Trophoblast cell (in vitro differentiated cells and primary cell): ENCODE results near the gene CXXC5.

Source experiments
- DNase-seq, 2 donors: peaks; one replicate each; pipeline ENCODE4 v3.0.0-alpha.2; 2016
- H2AFZ ChIP-seq: 2 replicates; pipeline ENCODE4 v1.6.1; 2013; ENCODE audit warnings: low read length, moderate library complexity, mild to moderate bottlenecking; ENCODE audit not compliant: insufficient read depth, poor library complexity
- H2AK5ac ChIP-seq: 2 replicates; pipeline ENCODE4 v1.6.1; 2013; ENCODE audit warnings: mild to moderate bottlenecking, low read length
- H2BK120ac ChIP-seq: 2 replicates; pipeline ENCODE4 v1.6.1; 2013; ENCODE audit warnings: low read length, mild to moderate bottlenecking, moderate library complexity; ENCODE audit not compliant: insufficient read depth, poor library complexity
- H2BK12ac ChIP-seq: 2 replicates; pipeline ENCODE4 v1.6.1; 2013; ENCODE audit warnings: mild to moderate bottlenecking, low read length, moderate library complexity
- H2BK5ac ChIP-seq: 2 replicates; pipeline ENCODE4 v1.6.1; 2013; ENCODE audit warnings: low read length, low read depth, moderate library complexity, mild to moderate bottlenecking; ENCODE audit not compliant: poor library complexity
- H3K14ac ChIP-seq: 2 replicates; pipeline ENCODE4 v1.6.1; 2013; ENCODE audit warnings: mild to moderate bottlenecking, low read length
- H3K18ac ChIP-seq: 2 replicates; pipeline ENCODE4 v1.6.1; 2013; ENCODE audit warnings: mild to moderate bottlenecking, low read length
- H3K23ac ChIP-seq: 2 replicates; pipeline ENCODE4 v1.6.1; 2013; ENCODE audit warnings: low read length
- H3K27ac ChIP-seq: 2 replicates; pipeline ENCODE4 v1.5.1; 2013; ENCODE audit warnings: low read depth, mild to moderate bottlenecking, inconsistent platforms, low read length, moderate library complexity
- H3K27me3 ChIP-seq: 2 replicates; pipeline ENCODE4 v1.6.1; 2013; ENCODE audit warnings: inconsistent platforms, mild to moderate bottlenecking, low read length, moderate library complexity; ENCODE audit not compliant: insufficient read depth
- H3K36me3 ChIP-seq, 2 experiments: 1 replicate in 1 of 2; 2 replicates in 1 of 2; pipeline ENCODE4 v1.6.1; 2013; ENCODE audit warnings: low read length in 2 of 2, mild to moderate bottlenecking in 2 of 2, moderate library complexity in 1 of 2; ENCODE audit not compliant: insufficient read depth in 2 of 2, control insufficient read depth in 1 of 2
- H3K4ac ChIP-seq: 2 replicates; pipeline ENCODE4 v1.6.1; 2013; ENCODE audit warnings: low read depth, mild to moderate bottlenecking, low read length, moderate library complexity
- H3K4me1 ChIP-seq, 2 experiments: 1 replicate in 1 of 2; 2 replicates in 1 of 2; pipeline ENCODE4 v1.6.1; 2013; ENCODE audit warnings: low read length in 2 of 2, mild to moderate bottlenecking in 2 of 2, moderate library complexity in 1 of 2; ENCODE audit not compliant: insufficient read depth in 2 of 2, control insufficient read depth in 1 of 2
- H3K4me2 ChIP-seq: 2 replicates; pipeline ENCODE4 v1.6.1; 2013; ENCODE audit warnings: inconsistent platforms, mild to moderate bottlenecking, low read length, moderate library complexity
- H3K4me3 ChIP-seq: 2 replicates; pipeline ENCODE4 v1.5.1; 2013; ENCODE audit warnings: mild to moderate bottlenecking, low read depth, low read length, inconsistent platforms
- H3K79me1 ChIP-seq: one replicate; pipeline ENCODE4 v1.6.1; 2013; ENCODE audit warnings: low read length
- H3K79me2 ChIP-seq: 2 replicates; pipeline ENCODE4 v1.6.1; 2013; ENCODE audit warnings: low read length, mild to moderate bottlenecking; ENCODE audit not compliant: control insufficient read depth, insufficient read depth, poor library complexity
- H3K9ac ChIP-seq: 2 replicates; pipeline ENCODE4 v1.6.1; 2013; ENCODE audit warnings: mild to moderate bottlenecking, low read length
- H3K9me3 ChIP-seq: 2 replicates; pipeline ENCODE4 v1.6.1; 2013; ENCODE audit warnings: low read depth, mild to moderate bottlenecking, control low read depth, inconsistent platforms, low read length; ENCODE audit not compliant: insufficient read depth
- H4K12ac ChIP-seq: 2 replicates; pipeline ENCODE4 v1.6.1; 2013; ENCODE audit warnings: low read depth, mild to moderate bottlenecking, low read length, moderate library complexity
- H4K8ac ChIP-seq: 2 replicates; pipeline ENCODE4 v1.6.1; 2013; ENCODE audit warnings: low read depth, mild to moderate bottlenecking, low read length, moderate library complexity
- H4K91ac ChIP-seq: one replicate; pipeline ENCODE4 v1.6.1; 2013; ENCODE audit warnings: low read depth, mild to moderate bottlenecking, low read length, moderate library complexity
- WGBS: extraction: QIAGEN DNeasy Blood & Tissue Kit; methylation state at CpG from one replicate; pipeline ENCODE4 v1.1.7; 2013; ENCODE audit warnings: missing lambda C conversion rate; ENCODE audit not compliant: insufficient read length, insufficient coverage; ENCODE audit errors: extremely low coverage; 5-methylcytosine and 5-hydroxymethylcytosine counted together

The CXXC5 gene

GRCh38 chr5:139644646-139645429 lies 3.3 kb upstream of the CXXC5 start:
- Histone ChIP-seq H3K27ac (no peak overlapping the region), H2BK5ac (no peak overlapping the region), H4K12ac (no peak overlapping the region), H3K9me3 (no peaks in the 10 kb centered on the region), H4K91ac (peak overlapping the region; percentile 25), H3K4me2 (no peak overlapping the region), H3K36me3 (no peaks in the 10 kb centered on the region), H3K27me3 (no peaks in the 10 kb centered on the region), H3K79me1 (peaks cover 54% of the 10 kb centered on the region), H2BK120ac (no peak overlapping the region), H3K4me3 (no peak overlapping the region), H3K18ac (no peak overlapping the region), H2AK5ac (peak overlapping the region; percentile 63), H3K23ac (no peak overlapping the region), H3K14ac (no peak overlapping the region), H2BK12ac (peak overlapping the region; percentile 55), H3K4me1 (peaks cover 45 to 58% of the 10 kb centered on the region in 2 experiments), H3K9ac (no peak overlapping the region), H3K4ac (no peak overlapping the region), H2AFZ (no peak overlapping the region), H4K8ac (no peak overlapping the region), H3K79me2 (peaks cover 26% of the 10 kb centered on the region)
- DNase-seq, result no peak
- WGBS, result no CpG with 5 or more reads among the region's 3 CpGs

DNA sequence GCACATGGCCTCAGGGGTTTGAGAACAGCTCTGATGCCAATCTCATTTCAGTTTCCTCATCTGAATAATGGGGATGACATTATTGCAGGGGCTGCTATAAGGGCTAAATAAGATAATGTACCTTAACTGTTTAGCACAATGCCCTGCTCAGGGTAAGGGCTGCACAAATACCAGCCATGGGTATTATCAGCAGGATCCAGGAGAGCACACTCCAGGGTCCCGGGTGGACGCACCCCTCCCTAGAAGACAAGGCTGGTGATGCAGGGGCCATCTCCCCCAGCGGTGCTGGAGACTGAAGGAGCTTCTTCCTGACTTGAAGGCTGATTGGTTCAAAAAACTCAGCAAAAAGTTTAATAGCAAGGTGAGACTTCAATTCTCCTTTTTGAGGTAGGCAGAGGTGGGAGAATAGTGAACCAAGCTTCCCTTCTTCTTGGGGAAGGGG lies 2.7 kb upstream of the CXXC5 start:
- Histone ChIP-seq H3K79me2 (peaks cover 30% of the 10 kb centered on the region), H3K27ac (no peak overlapping the region), H3K9ac (no peak overlapping the region), H3K14ac (no peak overlapping the region), H3K4ac (no peak overlapping the region), H2AFZ (no peak overlapping the region), H2AK5ac (no peak overlapping the region), H3K4me2 (no peak overlapping the region), H2BK12ac (peak overlapping the region; percentile 55), H3K18ac (no peak overlapping the region), H3K79me1 (peaks cover 59% of the 10 kb centered on the region), H3K27me3 (no peaks in the 10 kb centered on the region), H3K23ac (no peak overlapping the region), H4K8ac (no peak overlapping the region), H4K12ac (no peak overlapping the region), H3K36me3 (no peaks in the 10 kb centered on the region), H4K91ac (no peak overlapping the region), H3K9me3 (no peaks in the 10 kb centered on the region), H2BK120ac (no peak overlapping the region), H2BK5ac (no peak overlapping the region), H3K4me1 (peaks cover 44 to 54% of the 10 kb centered on the region in 2 experiments), H3K4me3 (no peak overlapping the region)
- DNase-seq, result no peak
- WGBS, result no CpG with 5 or more reads among the region's 3 CpGs

DNA sequence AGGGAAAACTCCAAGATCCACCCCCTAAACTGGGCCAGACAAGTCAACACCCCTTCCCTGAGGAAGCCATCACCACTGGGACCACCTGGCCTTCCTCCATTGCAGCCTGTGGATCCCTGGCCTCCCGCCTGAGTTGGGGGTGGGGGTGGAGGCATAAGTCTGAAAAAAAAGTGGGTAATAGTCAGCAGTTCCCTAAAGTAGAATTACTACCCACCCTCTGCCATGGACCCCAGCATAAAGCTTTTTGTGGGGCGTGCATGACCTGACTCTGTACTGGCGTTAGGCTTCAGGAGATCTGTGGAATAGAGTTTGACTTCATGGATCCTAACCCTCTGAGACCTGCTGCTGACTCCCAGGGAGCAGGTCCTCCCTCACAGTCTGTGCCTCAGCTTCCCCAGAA lies 2.0 kb upstream of the CXXC5 start:
- no peaks in the 10 kb centered on the region for H3K27me3 ChIP-seq
- no peak overlapping the region for H3K4me3 ChIP-seq
- peak overlapping the region; percentile 35 for H2BK120ac ChIP-seq
- H3K79me2 ChIP-seq, result peaks cover 36% of the 10 kb centered on the region
- H3K4me1 ChIP-seq, result peaks cover 43 to 52% of the 10 kb centered on the region in 2 experiments
- H2BK12ac ChIP-seq, result peak overlapping the region; percentile 77
- no peak overlapping the region for H3K27ac ChIP-seq
- no peak overlapping the region for H3K23ac ChIP-seq
- peaks cover 61% of the 10 kb centered on the region for H3K79me1 ChIP-seq
- H4K12ac ChIP-seq, result no peak overlapping the region
- no peak overlapping the region for H3K4me2 ChIP-seq
- no peak overlapping the region for H4K8ac ChIP-seq
- no peak overlapping the region for H3K9ac ChIP-seq
- H3K14ac ChIP-seq, result no peak overlapping the region
- no peaks in the 10 kb centered on the region for H3K36me3 ChIP-seq
- H2AK5ac ChIP-seq, result peak overlapping the region; percentile 15
- H4K91ac ChIP-seq, result peak overlapping the region; percentile 49
- no peak overlapping the region for H2AFZ ChIP-seq
- WGBS, result no CpG with 5 or more reads among the region's 3 CpGs
- peak overlapping the region; percentile 16 for H2BK5ac ChIP-seq
- no peaks in the 10 kb centered on the region for H3K9me3 ChIP-seq
- H3K18ac ChIP-seq, result peak overlapping the region; percentile 58
- DNase-seq, result no peak
- H3K4ac ChIP-seq, result no peak overlapping the region

DNA sequence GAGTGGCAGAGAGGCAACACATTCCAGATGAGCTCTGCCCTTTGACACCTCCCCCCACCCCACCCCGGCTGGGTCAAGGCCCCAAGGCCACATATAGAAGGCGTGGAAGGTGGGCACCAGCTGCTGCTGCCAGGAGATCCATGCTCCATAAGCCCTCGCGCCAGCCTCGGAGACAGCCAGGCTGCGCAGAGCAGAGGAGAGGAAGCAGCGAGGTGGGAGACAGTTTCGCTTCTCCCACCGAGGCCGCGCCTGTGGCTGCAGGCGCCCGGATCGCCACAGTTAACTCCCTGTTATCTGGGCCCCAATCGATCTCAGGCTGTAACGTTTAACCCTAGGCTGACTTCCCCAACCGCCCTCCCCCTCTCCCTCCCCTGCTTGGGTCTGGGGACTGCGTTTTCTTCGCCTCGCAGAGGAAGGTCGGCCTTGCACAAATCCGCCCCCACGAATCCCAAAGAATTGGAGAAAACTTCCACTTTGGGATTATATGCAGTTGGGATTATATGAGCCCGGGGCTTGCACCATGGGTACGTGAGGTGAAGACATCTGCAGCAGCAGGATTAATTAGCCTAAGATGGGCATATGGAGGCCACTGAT lies 1.1 kb upstream of the CXXC5 start:
- Histone ChIP-seq H3K4me3 (no peak overlapping the region), H3K4me1 (peaks cover 48 to 54% of the 10 kb centered on the region in 2 experiments), H2AFZ (no peak overlapping the region), H2AK5ac (peak overlapping the region; percentile 60), H2BK12ac (peak overlapping the region; percentile 58), H3K79me2 (peaks cover 42% of the 10 kb centered on the region), H3K9ac (peak overlapping the region; percentile 10), H3K18ac (peak overlapping the region; percentile 28), H2BK5ac (peak overlapping the region; percentile 50), H3K4ac (peak overlapping the region; percentile 80), H3K79me1 (peaks cover 64% of the 10 kb centered on the region), H4K12ac (no peak overlapping the region), H4K91ac (peak overlapping the region; percentile 77), H3K14ac (peak overlapping the region; percentile 36), H3K36me3 (no peaks in the 10 kb centered on the region), H2BK120ac (peak overlapping the region; percentile 85), H3K27ac (peak overlapping the region; percentile 96), H3K27me3 (no peaks in the 10 kb centered on the region), H3K4me2 (peak overlapping the region; percentile 79), H4K8ac (peak overlapping the region; percentile 18), H3K9me3 (no peaks in the 10 kb centered on the region), H3K23ac (no peak overlapping the region)
- no CpG with 5 or more reads among the region's 25 CpGs for WGBS
- peak in 1 of 2 donors; percentile 45 for DNase-seq
